Activated CD8-positive, alpha-beta memory T cell treated with anti-CD3 and anti-CD28 coated beads for 36 hours (primary cell): ENCODE data around the gene SAMD14. TPM values are rescaled to one million over a fixed set of nuclear protein-coding genes. Genes with fewer than 3 reads are reported as not detected.

Experiments used
- CTCF ChIA-PET: fragments of 350-600 bp; sonication (Branson Sonifier 250); formaldehyde crosslinking; loops from one replicate; lab custom pipeline; 2021; ENCODE audit warnings: antibody characterized with exemption; lab: Charles Lee
- POLR2A ChIA-PET: fragments of 350-600 bp; sonication (Branson Sonifier 250); formaldehyde crosslinking; loops from one replicate; lab custom pipeline; 2021; ENCODE audit warnings: antibody characterized with exemption; lab: Charles Lee
- total RNA-seq, 2 experiments: library from RNA; stranded (reverse); gene quantifications; one replicate each; pipeline ENCODE4 v1.2.3, GENCODE V29; 2021

SAMD14 gene
- total RNA-seq, result 1 to 10 TPM; 1.0 to 1.2 TPM

- ChIA-PET POLR2A (interaction anchor here (0.6 to 1.6 kb wide), 3 partner anchors 9 to 508 kb away, joined by 3 to 11 read pairs (median 3); no protein-coding TSS in a partner anchor), CTCF (interaction anchor here (1.0 to 1.5 kb wide), 6 partner anchors 9 to 40 kb away, joined by 4 to 5 read pairs (median 4); no protein-coding TSS in a partner anchor)
Observed at GRCh38 chr17:50129728-50130558, at the start of gene SAMD14. Gene SAMD14, minus strand, starts transcription at chr17:50130160. Its CDS starts 5,201 bp downstream, at chr17:50124959.

- POLR2A ChIA-PET, result no interaction called here
- CTCF ChIA-PET, result interaction anchor here (0.6 to 2.0 kb wide), 7 partner anchors 9 to 62 kb away, joined by 3 to 14 read pairs (median 5); no protein-coding TSS in a partner anchor
Observed at GRCh38 chr17:50177983-50178834, 48.2 kb upstream of the SAMD14 start.

- POLR2A ChIA-PET, result no interaction called here
- CTCF ChIA-PET, result interaction anchor here (0.8 to 2.0 kb wide), 6 partner anchors 8 to 92 kb away, joined by 3 to 14 read pairs (median 6); no protein-coding TSS in a partner anchor
Observed at GRCh38 chr17:50177476-50177875, 47.5 kb upstream of the SAMD14 start.

- CTCF ChIA-PET, result interaction anchor here (1.1 to 2.0 kb wide), 4 partner anchors 15 to 93 kb away, joined by 3 to 7 read pairs (median 6); no protein-coding TSS in a partner anchor
- POLR2A ChIA-PET, result no interaction called here
Observed at GRCh38 chr17:50176559-50177357, 46.8 kb upstream of the SAMD14 start.

GRCh38 chr17:50175035-50175807, 45.3 kb upstream of the SAMD14 start:
- ChIA-PET CTCF (interaction anchor here (1.5 kb wide), 1 partner anchor 25 kb away, joined by 5 read pairs; no protein-coding TSS in a partner anchor), POLR2A (no interaction called here)

- ChIA-PET POLR2A (no interaction called here), CTCF (interaction anchor here (1.5 kb wide), 1 partner anchor 26 kb away, joined by 5 read pairs; no protein-coding TSS in a partner anchor)
Observed at GRCh38 chr17:50174444-50174843, 44.5 kb upstream of the SAMD14 start.

GRCh38 chr17:50173335-50173941, 43.5 kb upstream of the SAMD14 start:
- ChIA-PET POLR2A (no interaction called here), CTCF (interaction anchor here (1.5 kb wide), 1 partner anchor 12 kb away, joined by 3 read pairs; no protein-coding TSS in a partner anchor)

- ChIA-PET POLR2A (no interaction called here), CTCF (interaction anchor here (1.0 to 1.5 kb wide), 2 partner anchors 12 to 28 kb away, joined by 3 to 4 read pairs; partner anchors contain the start of gene COL1A1)
Observed at GRCh38 chr17:50172936-50173334, 43.0 kb upstream of the SAMD14 start.

- CTCF ChIA-PET, result interaction anchor here (1.0 to 1.5 kb wide), 2 partner anchors 11 to 29 kb away, joined by 3 to 4 read pairs; partner anchors contain the start of gene COL1A1
- POLR2A ChIA-PET, result no interaction called here
Observed at GRCh38 chr17:50172130-50172529, 42.2 kb upstream of the SAMD14 start.

- POLR2A ChIA-PET, result no interaction called here
- CTCF ChIA-PET, result interaction anchor here (1.0 to 2.5 kb wide), 4 partner anchors 10 to 29 kb away, joined by 3 to 18 read pairs (median 5); partner anchors contain the start of gene COL1A1
Observed at GRCh38 chr17:50171371-50172071, 41.6 kb upstream of the SAMD14 start.

- ChIA-PET POLR2A (no interaction called here), CTCF (interaction anchor here (1.1 to 2.5 kb wide), 5 partner anchors 18 to 76 kb away, joined by 3 to 18 read pairs (median 7); partner anchors contain the start of gene COL1A1)
Observed at GRCh38 chr17:50170662-50171370, 40.9 kb upstream of the SAMD14 start.

GRCh38 chr17:50169881-50170459, 40.0 kb upstream of the SAMD14 start:
- POLR2A ChIA-PET, result interaction anchor here (0.6 kb wide), 1 partner anchor 21 kb away, joined by 3 read pairs; no protein-coding TSS in a partner anchor
- CTCF ChIA-PET, result interaction anchor here (0.6 to 2.5 kb wide), 22 partner anchors 8 to 228 kb away, joined by 3 to 18 read pairs (median 5); partner anchors contain the start of genes COL1A1, LRRC59, SAMD14 and XYLT2

GRCh38 chr17:50169121-50169764, 39.3 kb upstream of the SAMD14 start:
- CTCF ChIA-PET, result interaction anchor here (0.6 to 2.5 kb wide), 22 partner anchors 9 to 228 kb away, joined by 3 to 18 read pairs (median 5); partner anchors contain the start of genes COL1A1, LRRC59, SAMD14 and XYLT2
- POLR2A ChIA-PET, result interaction anchor here (0.6 kb wide), 1 partner anchor 22 kb away, joined by 3 read pairs; no protein-coding TSS in a partner anchor

GRCh38 chr17:50168319-50168718, 38.4 kb upstream of the SAMD14 start:
- ChIA-PET POLR2A (no interaction called here), CTCF (interaction anchor here (0.6 to 2.5 kb wide), 6 partner anchors 13 to 120 kb away, joined by 3 to 12 read pairs (median 4); no protein-coding TSS in a partner anchor)
